Activated naive CD8-positive, alpha-beta T cell (primary cell): Measurements from ENCODE around the gene ALOX15B.

Source experiments
- H3K27ac Mint-ChIP-seq: one replicate; pipeline ENCODE4 v1.8.0; 2021; ENCODE audit warnings: mixed read lengths
- H3K27me3 Mint-ChIP-seq: one replicate; pipeline ENCODE4 v1.8.0; 2021; ENCODE audit warnings: mixed read lengths
- H3K36me3 Mint-ChIP-seq: one replicate; pipeline ENCODE4 v1.8.0; 2021; ENCODE audit warnings: mixed read lengths
- H3K4me1 Mint-ChIP-seq: one replicate; pipeline ENCODE4 v1.8.0; 2021; ENCODE audit warnings: low read depth, mixed read lengths
- H3K4me3 Mint-ChIP-seq: one replicate; pipeline ENCODE4 v1.8.0; 2021; ENCODE audit warnings: mild to moderate bottlenecking, mixed read lengths
- H3K9me3 Mint-ChIP-seq: one replicate; pipeline ENCODE4 v1.8.0; 2021; ENCODE audit warnings: low read depth, mixed read lengths

ALOX15B gene

DNA sequence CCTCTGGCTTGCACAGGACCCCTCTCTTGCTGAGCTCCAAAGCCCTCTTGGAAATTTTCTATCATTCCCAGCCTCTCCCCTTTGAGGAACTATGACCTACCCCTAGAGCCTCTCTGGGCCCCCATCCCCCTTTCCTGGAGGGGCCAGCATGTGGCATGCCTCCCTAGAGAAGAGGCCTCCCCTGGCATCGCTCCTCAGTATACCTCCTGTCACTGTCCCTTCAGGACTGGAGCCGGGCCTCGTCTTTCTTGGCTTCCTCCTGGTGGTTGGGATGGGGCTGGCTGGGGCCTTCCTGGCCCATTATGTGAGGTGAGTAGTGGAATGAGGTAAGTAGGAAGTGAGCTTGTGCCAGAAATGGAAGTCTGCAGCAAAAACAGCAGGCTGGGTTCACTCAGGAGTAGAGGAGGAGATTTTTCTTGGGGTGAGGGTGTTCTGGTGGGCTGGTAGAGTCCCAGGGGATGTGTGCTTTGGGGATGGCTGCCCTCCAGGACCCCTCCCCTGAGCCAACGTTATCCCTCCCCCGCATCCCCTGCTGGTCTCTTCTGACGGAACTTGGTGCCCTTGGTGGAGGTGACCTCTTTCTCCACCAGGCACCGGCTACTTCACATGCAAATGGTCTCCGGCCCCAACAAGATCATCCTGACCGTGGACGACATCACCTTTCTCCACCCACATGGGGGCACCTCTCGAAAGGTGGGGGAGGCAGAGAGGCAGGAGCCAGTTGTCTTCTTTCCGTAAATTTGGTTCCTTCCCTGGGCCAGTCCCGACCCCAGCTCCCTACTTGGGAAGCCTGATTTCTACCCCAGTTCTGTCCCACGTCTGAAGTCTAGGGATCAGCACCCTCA lies 31.8 kb upstream of the ALOX15B start:
- Mint-ChIP-seq H3K27me3 (peaks cover 9% of the 10 kb centered on the region), H3K9me3 (no peaks in the 10 kb centered on the region), H3K4me3 (no peak overlapping the region), H3K36me3 (no peaks in the 10 kb centered on the region), H3K4me1 (peaks cover 3% of the 10 kb centered on the region), H3K27ac (no peak overlapping the region)

DNA sequence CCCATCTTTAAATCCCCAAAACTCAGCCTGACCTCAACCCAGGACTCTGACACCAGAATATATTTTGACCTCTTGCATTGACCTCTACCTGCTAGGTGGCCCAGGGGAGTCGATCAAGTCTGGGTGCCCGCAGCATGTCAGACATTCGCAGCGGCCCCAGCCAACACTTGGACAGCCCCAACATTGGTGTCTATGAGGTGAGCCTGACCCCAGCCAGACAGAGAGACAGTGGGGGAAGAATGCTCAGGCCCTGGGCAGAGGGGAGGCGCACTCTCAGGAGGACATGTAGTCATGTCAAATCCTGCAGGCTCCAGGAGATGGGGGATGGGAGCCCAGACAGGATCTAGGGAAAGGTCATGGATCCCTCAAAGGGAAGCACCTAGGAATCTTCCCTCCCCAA lies 31.0 kb upstream of the ALOX15B start:
- Mint-ChIP-seq H3K36me3 (no peaks in the 10 kb centered on the region), H3K27ac (no peak overlapping the region), H3K4me3 (no peak overlapping the region), H3K4me1 (no peaks in the 10 kb centered on the region), H3K27me3 (peaks cover 7% of the 10 kb centered on the region), H3K9me3 (no peaks in the 10 kb centered on the region)

DNA sequence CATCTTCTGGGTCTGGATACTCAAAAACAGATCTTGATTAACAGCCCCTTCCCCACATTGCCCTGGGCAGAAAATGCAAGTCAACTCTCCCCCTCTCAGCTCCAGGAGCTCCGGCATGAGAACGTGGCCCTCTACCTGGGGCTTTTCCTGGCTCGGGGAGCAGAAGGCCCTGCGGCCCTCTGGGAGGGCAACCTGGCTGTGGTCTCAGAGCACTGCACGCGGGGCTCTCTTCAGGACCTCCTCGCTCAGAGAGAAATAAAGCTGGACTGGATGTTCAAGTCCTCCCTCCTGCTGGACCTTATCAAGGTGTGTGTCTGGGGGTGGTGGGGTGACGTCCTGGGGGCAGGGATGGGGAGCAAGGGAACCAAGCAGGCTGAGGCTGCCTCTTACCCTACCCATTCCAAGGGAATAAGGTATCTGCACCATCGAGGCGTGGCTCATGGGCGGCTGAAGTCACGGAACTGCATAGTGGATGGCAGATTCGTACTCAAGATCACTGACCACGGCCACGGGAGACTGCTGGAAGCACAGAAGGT lies 26.7 kb upstream of the ALOX15B start:
- Mint-ChIP-seq H3K27ac (no peak overlapping the region), H3K9me3 (no peaks in the 10 kb centered on the region), H3K4me1 (peaks cover 7% of the 10 kb centered on the region), H3K36me3 (no peaks in the 10 kb centered on the region), H3K4me3 (no peak overlapping the region), H3K27me3 (no peaks in the 10 kb centered on the region)

DNA sequence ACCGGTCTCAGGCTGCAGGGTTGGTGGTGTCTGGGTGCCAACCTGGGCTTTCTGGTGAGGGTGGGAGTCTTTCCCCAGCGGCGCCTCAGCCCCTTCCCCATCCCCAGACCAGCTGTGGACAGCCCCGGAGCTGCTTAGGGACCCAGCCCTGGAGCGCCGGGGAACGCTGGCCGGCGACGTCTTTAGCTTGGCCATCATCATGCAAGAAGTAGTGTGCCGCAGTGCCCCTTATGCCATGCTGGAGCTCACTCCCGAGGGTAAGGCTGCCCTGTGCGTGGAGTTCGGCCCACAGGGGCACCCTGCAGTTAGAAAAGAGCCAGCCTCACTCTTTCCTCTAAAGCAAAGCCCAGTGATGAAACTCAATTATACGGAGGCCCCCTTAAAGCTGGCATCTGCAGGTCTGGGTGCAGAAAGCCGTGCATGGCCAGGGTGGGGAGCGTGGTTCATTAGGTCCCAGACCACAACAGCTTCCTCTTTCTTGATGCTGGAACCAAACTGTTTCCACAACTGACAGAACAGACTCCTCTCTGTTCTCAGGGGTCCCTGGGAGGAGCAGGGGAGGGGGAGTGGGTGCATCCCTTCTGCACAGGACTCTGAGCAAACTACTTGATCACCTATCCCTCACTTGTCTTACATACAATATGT lies 25.7 kb upstream of the ALOX15B start:
- Mint-ChIP-seq H3K9me3 (no peaks in the 10 kb centered on the region), H3K4me3 (no peak overlapping the region), H3K27me3 (no peaks in the 10 kb centered on the region), H3K4me1 (peaks cover 7% of the 10 kb centered on the region), H3K27ac (no peak overlapping the region), H3K36me3 (no peaks in the 10 kb centered on the region)

GRCh38 chr17:8013731-8014557 lies 24.9 kb upstream of the ALOX15B start:
- Mint-ChIP-seq H3K4me1 (peaks cover 9% of the 10 kb centered on the region), H3K9me3 (no peaks in the 10 kb centered on the region), H3K36me3 (no peaks in the 10 kb centered on the region), H3K27ac (no peak overlapping the region), H3K4me3 (no peak overlapping the region), H3K27me3 (no peaks in the 10 kb centered on the region)

GRCh38 chr17:8014558-8014850 lies 24.4 kb upstream of the ALOX15B start:
- no peaks in the 10 kb centered on the region for H3K9me3 Mint-ChIP-seq
- H3K36me3 Mint-ChIP-seq = no peaks in the 10 kb centered on the region
- H3K27me3 Mint-ChIP-seq = peaks cover under 1% of the 10 kb centered on the region
- H3K4me1 Mint-ChIP-seq = peaks cover 9% of the 10 kb centered on the region
- no peak overlapping the region for H3K27ac Mint-ChIP-seq
- no peak overlapping the region for H3K4me3 Mint-ChIP-seq

DNA sequence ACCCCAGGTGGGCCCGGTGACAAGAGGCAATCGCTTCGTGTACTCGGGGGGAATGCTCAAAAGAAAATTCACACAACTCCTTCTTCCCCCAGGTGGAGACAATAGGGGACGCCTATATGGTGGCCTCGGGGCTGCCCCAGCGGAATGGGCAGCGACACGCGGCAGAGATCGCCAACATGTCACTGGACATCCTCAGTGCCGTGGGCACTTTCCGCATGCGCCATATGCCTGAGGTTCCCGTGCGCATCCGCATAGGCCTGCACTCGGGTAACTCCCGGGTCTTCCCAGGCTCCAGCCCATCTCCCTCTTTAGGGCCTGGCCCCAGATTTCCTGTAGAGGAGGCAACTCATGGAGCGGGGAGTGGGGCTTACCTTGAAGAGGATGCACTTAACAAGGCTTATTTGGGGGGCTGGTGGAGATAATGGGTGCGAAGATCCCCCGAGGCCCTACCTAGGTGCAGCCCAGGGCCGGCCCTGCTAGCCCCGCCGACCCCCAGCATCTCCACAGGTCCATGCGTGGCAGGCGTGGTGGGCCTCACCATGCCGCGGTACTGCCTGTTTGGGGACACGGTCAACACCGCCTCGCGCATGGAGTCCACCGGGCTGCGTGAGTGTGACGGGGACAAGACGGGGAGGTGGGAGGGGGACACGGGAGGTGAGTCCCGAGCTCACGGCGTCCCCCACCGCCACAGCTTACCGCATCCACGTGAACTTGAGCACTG lies 23.5 kb upstream of the ALOX15B start:
- Mint-ChIP-seq H3K27ac (no peak overlapping the region), H3K9me3 (no peaks in the 10 kb centered on the region), H3K4me1 (peaks cover 9% of the 10 kb centered on the region), H3K27me3 (peaks cover 2% of the 10 kb centered on the region), H3K36me3 (no peaks in the 10 kb centered on the region), H3K4me3 (peak overlapping the region; percentile 62)

DNA sequence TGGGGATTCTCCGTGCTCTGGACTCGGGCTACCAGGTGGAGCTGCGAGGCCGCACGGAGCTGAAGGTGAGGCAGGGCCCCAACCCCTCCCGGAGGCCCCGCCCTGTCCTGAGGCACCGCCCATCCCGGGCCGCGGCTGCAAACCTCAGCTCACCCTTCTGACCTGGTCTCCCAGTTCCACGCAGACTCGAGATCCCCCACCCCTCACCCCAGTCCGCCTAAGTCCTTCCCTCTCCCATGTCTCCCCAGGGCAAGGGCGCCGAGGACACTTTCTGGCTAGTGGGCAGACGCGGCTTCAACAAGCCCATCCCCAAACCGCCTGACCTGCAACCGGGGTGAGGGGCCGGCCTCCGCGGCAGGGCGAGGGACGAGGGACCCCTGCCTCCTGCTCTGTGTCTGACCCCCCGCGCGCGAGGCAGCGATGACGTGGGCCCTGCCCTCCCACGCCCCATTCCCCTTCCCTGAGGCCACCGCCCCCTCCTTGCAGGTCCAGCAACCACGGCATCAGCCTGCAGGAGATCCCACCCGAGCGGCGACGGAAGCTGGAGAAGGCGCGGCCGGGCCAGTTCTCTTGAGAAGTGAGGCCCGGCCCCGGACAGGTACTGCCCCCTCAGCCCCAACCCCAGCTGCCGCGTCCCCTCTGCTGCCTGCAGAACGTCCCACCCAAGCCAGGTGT lies 22.8 kb upstream of the ALOX15B start:
- Mint-ChIP-seq H3K27me3 (peaks cover 2% of the 10 kb centered on the region), H3K27ac (no peak overlapping the region), H3K4me1 (peaks cover 9% of the 10 kb centered on the region), H3K4me3 (peak overlapping the region; percentile 81), H3K36me3 (no peaks in the 10 kb centered on the region), H3K9me3 (no peaks in the 10 kb centered on the region)

DNA sequence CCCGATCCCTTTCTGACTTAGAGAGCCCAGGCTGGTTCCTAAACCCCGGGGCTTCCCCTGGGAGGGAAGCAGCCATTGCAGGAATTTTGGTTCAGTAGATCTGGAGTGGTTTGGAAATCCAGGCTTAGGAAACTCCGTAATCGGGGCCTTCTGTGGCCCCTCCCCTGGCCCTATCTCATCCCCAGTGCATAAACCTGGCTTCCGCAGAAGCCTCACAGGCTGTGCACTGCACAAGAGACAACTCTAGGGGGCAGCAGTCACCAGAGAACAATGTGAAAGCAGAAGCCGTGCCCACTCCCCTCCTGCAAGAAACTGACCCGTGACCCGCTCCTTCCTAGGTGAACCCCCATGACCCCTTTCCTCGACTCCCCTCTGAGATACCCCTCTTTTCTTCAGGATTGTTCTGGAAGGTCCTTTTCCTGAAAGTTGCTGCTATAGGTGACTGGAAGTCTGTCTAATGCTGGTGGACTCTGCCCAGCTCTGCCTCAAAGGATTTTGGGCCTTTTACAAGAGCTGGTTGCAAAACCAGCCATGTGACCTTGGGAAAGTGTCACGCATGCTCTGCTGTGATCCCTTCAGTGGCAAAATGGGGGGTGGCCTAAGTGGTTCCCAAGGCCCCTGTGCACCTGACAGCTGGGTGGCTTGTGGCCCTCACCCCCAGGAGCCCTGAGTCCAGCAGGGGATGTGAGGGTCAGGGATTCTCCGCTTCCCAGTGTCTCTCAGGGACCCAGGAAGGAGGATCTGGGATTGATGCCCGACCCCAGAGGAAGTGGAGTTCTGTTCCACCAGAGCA lies 22.0 kb upstream of the ALOX15B start:
- peaks cover 2% of the 10 kb centered on the region for H3K27me3 Mint-ChIP-seq
- peak overlapping the region; percentile 81 for H3K4me3 Mint-ChIP-seq
- H3K4me1 Mint-ChIP-seq = peaks cover 9% of the 10 kb centered on the region
- H3K36me3 Mint-ChIP-seq = no peaks in the 10 kb centered on the region
- no peaks in the 10 kb centered on the region for H3K9me3 Mint-ChIP-seq
- H3K27ac Mint-ChIP-seq = no peak overlapping the region

DNA sequence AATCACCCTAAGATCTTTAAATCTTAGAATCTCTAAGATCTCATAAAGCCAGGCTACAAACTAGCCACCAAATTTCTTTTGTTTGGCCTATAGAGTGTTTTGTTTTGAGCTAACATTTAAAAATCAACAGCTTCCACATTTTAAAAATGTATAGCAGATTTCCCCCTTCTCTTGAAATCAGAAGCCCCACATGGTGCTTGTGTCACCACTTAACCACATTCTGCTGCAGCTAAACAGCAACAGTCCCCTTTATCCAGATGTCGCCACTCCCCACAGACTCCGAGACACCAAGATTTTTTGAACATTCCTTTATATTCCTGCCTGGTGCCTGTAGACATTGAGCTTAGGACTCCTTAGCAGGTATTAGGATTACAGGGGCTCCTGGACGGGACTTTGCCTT lies 20.4 kb upstream of the ALOX15B start:
- no peak overlapping the region for H3K4me3 Mint-ChIP-seq
- peaks cover 7% of the 10 kb centered on the region for H3K4me1 Mint-ChIP-seq
- H3K36me3 Mint-ChIP-seq = no peaks in the 10 kb centered on the region
- peaks cover 6% of the 10 kb centered on the region for H3K27me3 Mint-ChIP-seq
- H3K9me3 Mint-ChIP-seq = no peaks in the 10 kb centered on the region
- peak overlapping the region; percentile 58 for H3K27ac Mint-ChIP-seq

DNA sequence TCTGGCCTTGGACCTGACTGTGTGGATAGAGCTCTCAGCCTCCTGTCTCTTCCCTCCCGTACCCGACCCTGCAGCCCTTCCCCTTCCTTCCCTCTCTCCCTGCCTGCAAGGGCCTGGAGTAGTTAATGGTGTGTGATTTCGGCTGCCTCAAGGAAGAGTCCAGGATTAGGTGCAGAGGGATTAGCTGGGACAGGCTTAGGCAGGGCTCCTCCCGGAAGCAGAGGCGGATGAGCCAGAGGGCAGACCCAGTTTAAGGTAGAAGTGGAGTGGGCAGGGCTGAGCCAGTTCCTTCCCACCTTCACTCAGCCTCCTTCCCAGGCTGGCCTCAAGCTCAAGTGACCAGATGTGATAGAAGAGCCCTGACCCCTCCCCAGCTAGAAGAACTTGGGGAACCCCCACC lies 19.7 kb upstream of the ALOX15B start:
- Mint-ChIP-seq H3K4me3 (no peak overlapping the region), H3K9me3 (no peaks in the 10 kb centered on the region), H3K27me3 (peaks cover 6% of the 10 kb centered on the region), H3K27ac (no peak overlapping the region), H3K4me1 (peaks cover 7% of the 10 kb centered on the region), H3K36me3 (no peaks in the 10 kb centered on the region)

DNA sequence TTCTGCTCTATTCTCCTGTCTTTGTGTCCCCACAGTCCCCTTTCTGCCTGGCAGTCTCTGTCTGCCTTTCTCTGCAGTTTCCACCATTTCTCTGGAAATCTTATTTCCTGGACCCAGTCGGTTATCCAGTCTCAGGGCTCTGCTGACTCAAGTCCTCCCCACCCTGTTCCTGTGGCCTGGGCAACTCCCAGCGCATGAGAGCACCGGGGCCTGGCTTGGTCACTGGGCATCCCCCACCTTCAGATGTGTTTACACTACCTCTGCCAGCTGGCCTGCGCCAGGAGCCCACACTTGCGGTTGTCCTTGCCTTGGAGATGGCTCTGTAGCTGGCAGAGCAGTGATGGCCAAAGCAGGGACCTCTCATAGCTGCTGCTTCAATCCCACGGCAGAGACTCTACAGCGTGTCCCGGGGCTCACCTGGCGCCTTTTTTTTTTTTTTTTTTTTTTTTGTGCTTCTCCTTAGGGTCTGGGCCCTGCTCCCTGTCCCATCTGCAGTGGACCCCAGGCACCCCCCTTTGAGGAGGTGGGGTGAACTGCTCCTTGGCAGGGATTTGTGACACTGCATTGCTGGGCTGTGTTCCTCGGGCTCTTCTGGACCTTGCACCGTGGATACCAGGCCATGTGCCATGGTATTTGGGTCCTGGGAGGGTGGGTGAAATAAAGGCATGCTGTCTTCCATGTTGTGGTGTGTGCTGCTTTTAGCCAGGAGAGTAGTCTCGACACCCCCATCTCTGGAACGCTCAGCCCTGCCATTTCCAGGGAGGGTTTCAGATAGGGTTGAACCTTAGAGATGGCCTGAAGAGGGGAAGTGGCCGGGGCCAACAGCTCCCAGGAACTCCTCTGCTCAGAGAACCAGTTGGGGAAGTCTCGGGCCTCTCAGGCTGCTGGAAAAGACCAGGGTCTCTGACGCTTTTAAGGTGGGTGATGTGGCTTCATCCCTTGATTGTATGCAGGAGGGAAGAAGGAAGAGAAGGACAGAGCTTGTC lies 18.9 kb upstream of the ALOX15B start:
- Mint-ChIP-seq H3K27ac (no peak overlapping the region), H3K9me3 (no peaks in the 10 kb centered on the region), H3K27me3 (peaks cover 9% of the 10 kb centered on the region), H3K36me3 (no peaks in the 10 kb centered on the region), H3K4me3 (no peak overlapping the region), H3K4me1 (peaks cover 7% of the 10 kb centered on the region)
